OCI-LY7 (cell line): ENCODE measurements around the gene KCNK1. TPM values are rescaled to one million over a fixed set of nuclear protein-coding genes. Genes with fewer than 3 reads are reported as not detected.

Source experiments
- BruUV-seq: library from RNA; stranded (reverse); fragments of 400-500 nt; replicated peaks from 2 replicates; lab custom pipeline; 2021; lab: Mats Ljungman, UMichigan
- CTCF ChIA-PET: fragments of 300-600 bp; sonication (Branson Sonifier 250); formaldehyde crosslinking; loops from one replicate; lab custom pipeline; 2022; ENCODE audit warnings: antibody characterized with exemption; ENCODE audit not compliant: unreplicated experiment; lab: Charles Lee
- POLR2A ChIA-PET: fragments of 300-600 bp; sonication (Branson Sonifier 250); formaldehyde crosslinking; loops from one replicate; lab custom pipeline; 2022; ENCODE audit warnings: antibody characterized with exemption; lab: Charles Lee
- DNase-seq: peaks from one replicate; pipeline ENCODE4 v3.0.0-alpha.2; 2015; ENCODE audit warnings: low spot score
- H2AFZ ChIP-seq: fragments of 200-600 bp; sonication (generic), shearing (Covaris generic); 2 replicates; pipeline ENCODE4 v1.6.1; 2014; ENCODE audit warnings: mild to moderate bottlenecking, antibody characterized with exemption, low read length, moderate library complexity
- H3K27ac ChIP-seq: fragments of 200-600 bp; sonication (generic); 2 replicates; pipeline ENCODE4 v1.5.1; 2014; ENCODE audit warnings: mixed run types, low read depth, mild to moderate bottlenecking, moderate library complexity, low read length, inconsistent platforms; ENCODE audit not compliant: poor library complexity, severe bottlenecking
- H3K36me3 ChIP-seq: fragments of 200-600 bp; sonication (generic); 2 replicates; pipeline ENCODE4 v1.6.1; 2014; ENCODE audit warnings: mild to moderate bottlenecking, antibody characterized with exemption, low read length, moderate library complexity, mixed read lengths; ENCODE audit not compliant: insufficient read depth
- H3K4me1 ChIP-seq: fragments of 200-600 bp; sonication (generic); 2 replicates; pipeline ENCODE4 v1.5.1; 2014; ENCODE audit warnings: mild to moderate bottlenecking, low read length; ENCODE audit not compliant: insufficient read depth, poor library complexity, severe bottlenecking
- H3K4me2 ChIP-seq: fragments of 200-600 bp; sonication (generic); 2 replicates; pipeline ENCODE4 v1.6.1; 2014; ENCODE audit warnings: mild to moderate bottlenecking, low read length
- H3K4me3 ChIP-seq: fragments of 200-600 bp; sonication (generic); 2 replicates; pipeline ENCODE4 v1.5.1; 2014; ENCODE audit warnings: mild to moderate bottlenecking, low read depth, low read length; ENCODE audit not compliant: poor library complexity, severe bottlenecking
- H3K79me2 ChIP-seq: fragments of 200-600 bp; sonication (generic); 2 replicates; pipeline ENCODE4 v1.6.1; 2016; ENCODE audit warnings: low read depth, mild to moderate bottlenecking, low read length, moderate library complexity, mixed read lengths; ENCODE audit not compliant: insufficient read depth
- H3K9me2 ChIP-seq: fragments of 200-600 bp; sonication (generic); 2 replicates; pipeline ENCODE4 v1.6.1; 2016; ENCODE audit warnings: mild to moderate bottlenecking, low read length, mixed read lengths; ENCODE audit not compliant: insufficient read depth
- H3K9me3 ChIP-seq: fragments of 200-600 bp; sonication (generic); 2 replicates; pipeline ENCODE4 v1.6.1; 2014; ENCODE audit warnings: mild to moderate bottlenecking, mixed run types, low read length, mixed read lengths
- H4K20me1 ChIP-seq: fragments of 200-600 bp; sonication (generic); 2 replicates; pipeline ENCODE4 v1.6.1; 2014; ENCODE audit warnings: mild to moderate bottlenecking, antibody characterized with exemption, low read length, moderate library complexity, mixed read lengths; ENCODE audit not compliant: insufficient read depth
- CTCF ChIP-seq: fragments of 200-600 bp; sonication (generic); conservative IDR thresholded peaks from 2 replicates; pipeline ENCODE4 v1.5.1; 2014; ENCODE audit warnings: mild to moderate bottlenecking, antibody characterized with exemption, low read length, moderate library complexity, mixed read lengths
- EZH2phosphoT487 ChIP-seq: fragments of 200-600 bp; sonication (generic); IDR thresholded peaks from 2 replicates; pipeline ENCODE4 v1.6.1; 2018; ENCODE audit warnings: low read depth, borderline replicate concordance, mild to moderate bottlenecking, mixed run types, antibody characterized with exemption, low read length, moderate library complexity, mixed read lengths
- intact Hi-C: fragments of 100-400 bp; cut with micrococcal nuclease; formaldehyde crosslinking; loops from one replicate; pipeline ENCODE4 v1.10.0; 2022; ENCODE audit not compliant: unreplicated experiment
- total RNA-seq, 2 experiments: library from RNA; depleted of rRNA in 1 of 2; stranded (reverse); fragments of >200 nt in 1 of 2; shearing (Covaris generic) in 1 of 2; gene quantifications; 2 replicates each; pipeline ENCODE4 v1.2.3, GENCODE V29; 2014 to 2022

The KCNK1 gene
- total RNA-seq, 2 experiments from 2014 or later, result not detected

- CTCF ChIA-PET, result no interaction called here
- POLR2A ChIA-PET, result no interaction called here
- intact Hi-C loops, result no loop called here
- Histone ChIP-seq H3K4me1 (no peaks in the 10 kb centered on the region), H3K9me3 (no peaks in the 10 kb centered on the region), H4K20me1 (no peaks in the 10 kb centered on the region), H3K79me2 (no peaks in the 10 kb centered on the region), H3K4me3 (no peak overlapping the region), H3K4me2 (no peak overlapping the region), H2AFZ (no peak overlapping the region), H3K9me2 (no peaks in the 10 kb centered on the region), H3K36me3 (no peaks in the 10 kb centered on the region), H3K27ac (no peak overlapping the region)
- no peak for DNase-seq
- BruUV-seq, result no TSS peak
- TF ChIP-seq EZH2phosphoT487 (no peak), CTCF (no peak)
These were observed 57.4 kb downstream of the KCNK1 start for GRCh38 chr1:233671286-233671685.

GRCh38 chr1:233672732-233673131, 58.8 kb downstream of the KCNK1 start:
- Histone ChIP-seq H3K4me3 (no peak overlapping the region), H3K9me2 (no peaks in the 10 kb centered on the region), H3K36me3 (no peaks in the 10 kb centered on the region), H2AFZ (no peak overlapping the region), H3K27ac (no peak overlapping the region), H3K4me1 (no peaks in the 10 kb centered on the region), H3K9me3 (no peaks in the 10 kb centered on the region), H3K4me2 (no peak overlapping the region), H3K79me2 (no peaks in the 10 kb centered on the region), H4K20me1 (no peaks in the 10 kb centered on the region)
- no peak for DNase-seq
- intact Hi-C loops, result no loop called here
- POLR2A ChIA-PET, result no interaction called here
- BruUV-seq, result no TSS peak
- CTCF ChIA-PET, result no interaction called here
- TF ChIP-seq EZH2phosphoT487 (no peak), CTCF (no peak)

GRCh38 chr1:233673261-233673946, 59.5 kb downstream of the KCNK1 start:
- ChIA-PET POLR2A (no interaction called here), CTCF (no interaction called here)
- BruUV-seq, result no TSS peak
- DNase-seq, result no peak
- Histone ChIP-seq H3K27ac (no peak overlapping the region), H3K4me3 (no peak overlapping the region), H3K9me2 (no peaks in the 10 kb centered on the region), H3K36me3 (no peaks in the 10 kb centered on the region), H3K4me1 (no peaks in the 10 kb centered on the region), H3K4me2 (no peak overlapping the region), H3K9me3 (no peaks in the 10 kb centered on the region), H3K79me2 (no peaks in the 10 kb centered on the region), H4K20me1 (no peaks in the 10 kb centered on the region), H2AFZ (no peak overlapping the region)
- intact Hi-C loops, result no loop called here
- TF ChIP-seq EZH2phosphoT487, result no peak
- no peak for TF ChIP-seq CTCF
